ENCODE data around the gene TPRG1.
A peak's percentile ranks its signal among the peaks of the same experiment; 100 is the strongest.

The TPRG1 gene

GRCh38 chr3:189270248-189270832 lies 98.6 kb downstream of the TPRG1 start:
- 72% methylated on average over 5 of the region's 5 CpGs for WGBS
- H2BK5ac ChIP-seq (ENCODE audit: low read depth, low read length, poor library complexity, severe bottlenecking) = no peak overlapping the region

GRCh38 chr3:189272500-189273119 lies 100.8 kb downstream of the TPRG1 start:
- H3K27me3 ChIP-seq (ENCODE audit: control insufficient read depth in 1 of 2, insufficient read depth in 1 of 2, low read length in 2 of 2) = no peaks in the 10 kb centered on the region
- H3K4ac ChIP-seq (ENCODE audit: low read depth in 1 of 2, low read length in 2 of 2) = no peak overlapping the region
- H3K9me3 ChIP-seq (ENCODE audit: control insufficient read depth, low read length) = no peaks in the 10 kb centered on the region
- 58% methylated on average over 4 of the region's 4 CpGs for WGBS
- no peak overlapping the region for H4K8ac ChIP-seq (ENCODE audit: low read length)
- H4K91ac ChIP-seq (ENCODE audit: low read length) = no peak overlapping the region
- H3K36me3 ChIP-seq (ENCODE audit: control insufficient read depth in 1 of 2, insufficient read depth in 2 of 2, low read depth in 1 of 2, low read length in 2 of 2) = no peaks in the 10 kb centered on the region
- no peak overlapping the region for H2BK120ac ChIP-seq (ENCODE audit: low read depth, low read length)
- no peak overlapping the region for H3K14ac ChIP-seq (ENCODE audit: low read length in 2 of 2)
- no peak overlapping the region for H3K4me2 ChIP-seq (ENCODE audit: low read length, poor library complexity, severe bottlenecking)
- H2AK5ac ChIP-seq (ENCODE audit: low read length, severe bottlenecking) = no peak overlapping the region
- H3K23ac ChIP-seq (ENCODE audit: low read length in 2 of 2) = no peak overlapping the region
- DNase-seq = peak; percentile 38
- no peak overlapping the region for H3K27ac ChIP-seq (ENCODE audit: low read length, poor library complexity, severe bottlenecking)
- no peak overlapping the region for H3K9ac ChIP-seq (ENCODE audit: low read length)
- no peak overlapping the region for H3K4me3 ChIP-seq (ENCODE audit: insufficient read depth in 1 of 2, low read depth in 1 of 2, low read length in 2 of 2)
- no peak overlapping the region for H2BK15ac ChIP-seq (ENCODE audit: low read depth, poor library complexity, severe bottlenecking)
- no peak overlapping the region for H3K18ac ChIP-seq (ENCODE audit: low read depth in 1 of 2, low read length in 2 of 2)
- H2BK5ac ChIP-seq (ENCODE audit: low read depth, low read length, poor library complexity, severe bottlenecking) = no peak overlapping the region
- H3K4me1 ChIP-seq (ENCODE audit: control insufficient read depth, insufficient read depth, low read depth, low read length) = peaks cover 4% of the 10 kb centered on the region
- H2AFZ ChIP-seq (ENCODE audit: low read depth, low read length) = no peak overlapping the region
- H2BK12ac ChIP-seq (ENCODE audit: low read length in 2 of 2) = no peak overlapping the region
- no peaks in the 10 kb centered on the region for H3K79me1 ChIP-seq (replicated peaks; ENCODE audit: low read length, poor library complexity, severe bottlenecking)

More at GRCh38 chr3:189270248-189270832, 98.6 kb downstream of the TPRG1 start:
- Histone ChIP-seq H3K9me3 (ENCODE audit: control insufficient read depth, low read length) (no peaks in the 10 kb centered on the region), H3K79me1 (replicated peaks; ENCODE audit: low read length, poor library complexity, severe bottlenecking) (no peaks in the 10 kb centered on the region), H2BK120ac (ENCODE audit: low read depth, low read length) (no peak overlapping the region), H3K14ac (ENCODE audit: low read length in 2 of 2) (no peak overlapping the region), H3K4me3 (ENCODE audit: insufficient read depth in 1 of 2, low read depth in 1 of 2, low read length in 2 of 2) (no peak overlapping the region), H3K4me1 (ENCODE audit: control insufficient read depth, insufficient read depth, low read depth, low read length) (peaks cover 2% of the 10 kb centered on the region), H2BK12ac (ENCODE audit: low read length in 2 of 2) (peak overlapping the region in 1 of 2 experiments; percentile 51), H3K27me3 (ENCODE audit: control insufficient read depth in 1 of 2, insufficient read depth in 1 of 2, low read length in 2 of 2) (no peaks in the 10 kb centered on the region), H3K4ac (ENCODE audit: low read depth in 1 of 2, low read length in 2 of 2) (no peak overlapping the region), H3K4me2 (ENCODE audit: low read length, poor library complexity, severe bottlenecking) (no peak overlapping the region), H3K18ac (ENCODE audit: low read depth in 1 of 2, low read length in 2 of 2) (no peak overlapping the region), H3K27ac (ENCODE audit: low read length, poor library complexity, severe bottlenecking) (no peak overlapping the region), H2AFZ (ENCODE audit: low read depth, low read length) (no peak overlapping the region), H4K8ac (ENCODE audit: low read length) (no peak overlapping the region), H2BK15ac (ENCODE audit: low read depth, poor library complexity, severe bottlenecking) (no peak overlapping the region), H2AK5ac (ENCODE audit: low read length, severe bottlenecking) (no peak overlapping the region), H3K23ac (ENCODE audit: low read length in 2 of 2) (peak overlapping the region in 1 of 2 experiments; percentile 23), H4K91ac (ENCODE audit: low read length) (no peak overlapping the region), H3K36me3 (ENCODE audit: control insufficient read depth in 1 of 2, insufficient read depth in 2 of 2, low read depth in 1 of 2, low read length in 2 of 2) (no peaks in the 10 kb centered on the region), H3K9ac (ENCODE audit: low read length) (no peak overlapping the region)
- DNase-seq = peak; percentile 80

GRCh38 chr3:189273736-189274135 lies 102.0 kb downstream of the TPRG1 start:
- no peaks in the 10 kb centered on the region for H3K27me3 ChIP-seq (ENCODE audit: control insufficient read depth in 1 of 2, insufficient read depth in 1 of 2, low read length in 2 of 2)
- no peak overlapping the region for H3K4me2 ChIP-seq (ENCODE audit: low read length, poor library complexity, severe bottlenecking)
- H3K27ac ChIP-seq (ENCODE audit: low read length, poor library complexity, severe bottlenecking) = no peak overlapping the region
- H3K4me3 ChIP-seq (ENCODE audit: insufficient read depth in 1 of 2, low read depth in 1 of 2, low read length in 2 of 2) = no peak overlapping the region
- no peak overlapping the region for H2AFZ ChIP-seq (ENCODE audit: low read depth, low read length)
- H3K79me1 ChIP-seq (replicated peaks; ENCODE audit: low read length, poor library complexity, severe bottlenecking) = no peaks in the 10 kb centered on the region
- peaks cover 4% of the 10 kb centered on the region for H3K4me1 ChIP-seq (ENCODE audit: control insufficient read depth, insufficient read depth, low read depth, low read length)
- H2BK120ac ChIP-seq (ENCODE audit: low read depth, low read length) = no peak overlapping the region
- no peaks in the 10 kb centered on the region for H3K9me3 ChIP-seq (ENCODE audit: control insufficient read depth, low read length)
- no peak for DNase-seq
- no peak overlapping the region for H3K14ac ChIP-seq (ENCODE audit: low read length in 2 of 2)
- H4K91ac ChIP-seq (ENCODE audit: low read length) = no peak overlapping the region
- no peak overlapping the region for H3K9ac ChIP-seq (ENCODE audit: low read length)
- WGBS = no CpG with 5 or more reads among the region's 1 CpG
- H3K4ac ChIP-seq (ENCODE audit: low read depth in 1 of 2, low read length in 2 of 2) = no peak overlapping the region
- peak overlapping the region in 1 of 2 experiments; percentile 18 for H3K18ac ChIP-seq (ENCODE audit: low read depth in 1 of 2, low read length in 2 of 2)
- H2BK15ac ChIP-seq (ENCODE audit: low read depth, poor library complexity, severe bottlenecking) = no peak overlapping the region
- no peak overlapping the region for H2BK5ac ChIP-seq (ENCODE audit: low read depth, low read length, poor library complexity, severe bottlenecking)
- no peak overlapping the region for H3K23ac ChIP-seq (ENCODE audit: low read length in 2 of 2)
- H2BK12ac ChIP-seq (ENCODE audit: low read length in 2 of 2) = no peak overlapping the region
- no peak overlapping the region for H2AK5ac ChIP-seq (ENCODE audit: low read length, severe bottlenecking)
- no peaks in the 10 kb centered on the region for H3K36me3 ChIP-seq (ENCODE audit: control insufficient read depth in 1 of 2, insufficient read depth in 2 of 2, low read depth in 1 of 2, low read length in 2 of 2)
- H4K8ac ChIP-seq (ENCODE audit: low read length) = no peak overlapping the region

- H4K8ac ChIP-seq (ENCODE audit: low read length) = no peak overlapping the region
- H2BK12ac ChIP-seq (ENCODE audit: low read length in 2 of 2) = no peak overlapping the region
- WGBS = 96% methylated on average over 2 of the region's 2 CpGs
- no peak overlapping the region for H3K9ac ChIP-seq (ENCODE audit: low read length)
- H2AK5ac ChIP-seq (ENCODE audit: low read length, severe bottlenecking) = no peak overlapping the region
- no peak overlapping the region for H3K4ac ChIP-seq (ENCODE audit: low read depth in 1 of 2, low read length in 2 of 2)
- no peak overlapping the region for H3K18ac ChIP-seq (ENCODE audit: low read depth in 1 of 2, low read length in 2 of 2)
- DNase-seq = no peak
- no peak overlapping the region for H3K27ac ChIP-seq (ENCODE audit: low read length, poor library complexity, severe bottlenecking)
- no peak overlapping the region for H3K14ac ChIP-seq (ENCODE audit: low read length in 2 of 2)
- no peak overlapping the region for H2AFZ ChIP-seq (ENCODE audit: low read depth, low read length)
- no peaks in the 10 kb centered on the region for H3K9me3 ChIP-seq (ENCODE audit: control insufficient read depth, low read length)
- no peak overlapping the region for H2BK15ac ChIP-seq (ENCODE audit: low read depth, poor library complexity, severe bottlenecking)
- no peaks in the 10 kb centered on the region for H3K36me3 ChIP-seq (ENCODE audit: control insufficient read depth in 1 of 2, insufficient read depth in 2 of 2, low read depth in 1 of 2, low read length in 2 of 2)
- no peak overlapping the region for H3K4me3 ChIP-seq (ENCODE audit: insufficient read depth in 1 of 2, low read depth in 1 of 2, low read length in 2 of 2)
- H3K79me1 ChIP-seq (replicated peaks; ENCODE audit: low read length, poor library complexity, severe bottlenecking) = no peaks in the 10 kb centered on the region
- H3K4me2 ChIP-seq (ENCODE audit: low read length, poor library complexity, severe bottlenecking) = no peak overlapping the region
- H3K27me3 ChIP-seq (ENCODE audit: control insufficient read depth in 1 of 2, insufficient read depth in 1 of 2, low read length in 2 of 2) = no peaks in the 10 kb centered on the region
- H2BK5ac ChIP-seq (ENCODE audit: low read depth, low read length, poor library complexity, severe bottlenecking) = no peak overlapping the region
- H4K91ac ChIP-seq (ENCODE audit: low read length) = no peak overlapping the region
- H2BK120ac ChIP-seq (ENCODE audit: low read depth, low read length) = no peak overlapping the region
- peaks cover 4% of the 10 kb centered on the region for H3K4me1 ChIP-seq (ENCODE audit: control insufficient read depth, insufficient read depth, low read depth, low read length)
- no peak overlapping the region for H3K23ac ChIP-seq (ENCODE audit: low read length in 2 of 2)
These were observed 103.4 kb downstream of the TPRG1 start for GRCh38 chr3:189275182-189275581.

Data from mesenchymal stem cell (in vitro differentiated cells and primary cell).